A673 (cell line): ENCODE measurements around the gene SCARF1. TPM values are rescaled to one million over a fixed set of nuclear protein-coding genes. Genes with fewer than 3 reads are reported as not detected.

Source experiments
- BruUV-seq: library from RNA; stranded (reverse); fragments of 400-500 nt; replicated peaks from 2 replicates; lab custom pipeline; 2021; lab: Mats Ljungman, UMichigan
- CTCF ChIA-PET: fragments of 300-600 bp; sonication (Branson Sonifier 250); formaldehyde crosslinking; loops from one replicate; lab custom pipeline; 2022; ENCODE audit warnings: antibody characterized with exemption; lab: Charles Lee
- POLR2A ChIA-PET: fragments of 300-600 bp; sonication (Branson Sonifier 250); formaldehyde crosslinking; loops from one replicate; lab custom pipeline; 2022; ENCODE audit warnings: antibody characterized with exemption; ENCODE audit not compliant: low non-redundant PET; lab: Charles Lee
- DNase-seq: peaks from one replicate; pipeline ENCODE4 v3.0.0-alpha.2; 2015; ENCODE audit warnings: low spot score
- H3K27ac ChIP-seq: fragments of 200-600 bp; sonication (generic); 2 replicates; pipeline ENCODE4 v1.5.1; 2016; ENCODE audit warnings: mixed run types, low read depth, mild to moderate bottlenecking, mixed read lengths, antibody characterized with exemption, low read length; ENCODE audit not compliant: poor library complexity, severe bottlenecking
- H3K27me3 ChIP-seq: fragments of 200-600 bp; sonication (generic); replicated peaks from 2 replicates; pipeline ENCODE4 v1.6.1; 2017; ENCODE audit warnings: mixed run types, low read depth, mild to moderate bottlenecking, mixed read lengths, antibody characterized with exemption, low read length; ENCODE audit not compliant: insufficient read depth, poor library complexity
- H3K36me3 ChIP-seq: fragments of 200-600 bp; sonication (generic); 2 replicates; pipeline ENCODE4 v1.6.1; 2016; ENCODE audit warnings: mixed run types, mild to moderate bottlenecking, mixed read lengths, antibody characterized with exemption, low read length; ENCODE audit not compliant: insufficient read depth, poor library complexity, severe bottlenecking
- H3K4me1 ChIP-seq: fragments of 200-600 bp; sonication (generic); 2 replicates; pipeline ENCODE4 v1.6.1; 2017; ENCODE audit warnings: mixed run types, mild to moderate bottlenecking, mixed read lengths, antibody characterized with exemption, low read length; ENCODE audit not compliant: insufficient read depth, poor library complexity, severe bottlenecking
- H3K4me3 ChIP-seq: fragments of 200-600 bp; sonication (generic); 2 replicates; pipeline ENCODE4 v1.5.1; 2016; ENCODE audit warnings: low read depth, mixed run types, mild to moderate bottlenecking, mixed read lengths, low read length; ENCODE audit not compliant: poor library complexity, severe bottlenecking
- H3K9me3 ChIP-seq: fragments of 200-600 bp; sonication (generic); 2 replicates; pipeline ENCODE4 v1.6.1; 2016; ENCODE audit warnings: mixed run types, low read depth, mild to moderate bottlenecking, mixed read lengths, antibody characterized with exemption, low read length; ENCODE audit not compliant: poor library complexity, severe bottlenecking
- EZH2 ChIP-seq: fragments of 200-600 bp; sonication (generic); IDR thresholded peaks from 2 replicates; pipeline ENCODE4 v1.6.1; 2017; ENCODE audit warnings: borderline replicate concordance, low read depth, mild to moderate bottlenecking, mixed read lengths, antibody characterized with exemption, low read length; ENCODE audit not compliant: poor library complexity, severe bottlenecking
- intact Hi-C: fragments of 100-400 bp; cut with micrococcal nuclease; formaldehyde crosslinking; loops from one replicate; pipeline ENCODE4 v1.10.0; 2022; ENCODE audit not compliant: unreplicated experiment
- total RNA-seq: library from RNA; stranded (reverse); gene quantifications from 2 replicates; pipeline ENCODE4 v1.2.3, GENCODE V29; 2021
- TF ChIP-seq, protein P1 (sequence below): fragments of 300-800, 200-600 bp; sonication (generic); conservative IDR thresholded peaks from 2 replicates; pipeline ENCODE4 v1.5.1; 2017; ENCODE audit warnings: low read depth, mild to moderate bottlenecking, antibody characterized with exemption, low read length, moderate library complexity, mixed read lengths

The SCARF1 gene
- total RNA-seq, 1 experiment from 2014 or later, result not detected

DNA sequence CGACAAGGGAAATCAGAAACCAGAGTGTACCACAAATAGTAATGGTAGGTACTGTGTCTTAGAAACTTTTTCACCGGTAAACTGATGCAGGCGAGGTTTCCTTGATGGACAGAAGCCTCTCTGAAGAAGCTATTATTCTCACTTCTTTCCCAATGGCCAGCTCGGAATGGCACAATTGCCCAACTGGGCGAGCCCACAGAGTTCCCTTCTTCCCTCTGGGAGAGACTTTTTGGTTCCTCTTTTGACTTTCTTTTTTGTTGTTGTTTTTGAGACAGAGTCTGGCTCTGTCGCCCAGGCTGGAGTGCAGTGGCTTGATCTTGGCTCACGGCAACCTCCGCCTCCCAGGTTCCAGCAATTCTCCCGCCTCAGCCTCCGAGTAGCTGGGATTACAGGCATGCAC is 33.8 kb downstream of the SCARF1 start:
- no peak for DNase-seq
- no peaks in the 10 kb centered on the region for H3K27me3 ChIP-seq
- BruUV-seq, result no TSS peak
- no peak overlapping the region for H3K27ac ChIP-seq
- ChIA-PET CTCF (no interaction called here), POLR2A (interaction anchor here (0.6 kb wide), 1 partner anchor 360 kb away, joined by 3 read pairs; no protein-coding TSS in a partner anchor)
- H3K36me3 ChIP-seq, result no peaks in the 10 kb centered on the region
- TF ChIP-seq EZH2, result no peak
- TF ChIP-seq, protein P1, sequence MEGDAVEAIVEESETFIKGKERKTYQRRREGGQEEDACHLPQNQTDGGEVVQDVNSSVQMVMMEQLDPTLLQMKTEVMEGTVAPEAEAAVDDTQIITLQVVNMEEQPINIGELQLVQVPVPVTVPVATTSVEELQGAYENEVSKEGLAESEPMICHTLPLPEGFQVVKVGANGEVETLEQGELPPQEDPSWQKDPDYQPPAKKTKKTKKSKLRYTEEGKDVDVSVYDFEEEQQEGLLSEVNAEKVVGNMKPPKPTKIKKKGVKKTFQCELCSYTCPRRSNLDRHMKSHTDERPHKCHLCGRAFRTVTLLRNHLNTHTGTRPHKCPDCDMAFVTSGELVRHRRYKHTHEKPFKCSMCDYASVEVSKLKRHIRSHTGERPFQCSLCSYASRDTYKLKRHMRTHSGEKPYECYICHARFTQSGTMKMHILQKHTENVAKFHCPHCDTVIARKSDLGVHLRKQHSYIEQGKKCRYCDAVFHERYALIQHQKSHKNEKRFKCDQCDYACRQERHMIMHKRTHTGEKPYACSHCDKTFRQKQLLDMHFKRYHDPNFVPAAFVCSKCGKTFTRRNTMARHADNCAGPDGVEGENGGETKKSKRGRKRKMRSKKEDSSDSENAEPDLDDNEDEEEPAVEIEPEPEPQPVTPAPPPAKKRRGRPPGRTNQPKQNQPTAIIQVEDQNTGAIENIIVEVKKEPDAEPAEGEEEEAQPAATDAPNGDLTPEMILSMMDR, result no peak
- H3K4me3 ChIP-seq, result no peak overlapping the region
- intact Hi-C loops, result no loop called here
- no peaks in the 10 kb centered on the region for H3K4me1 ChIP-seq
- no peaks in the 10 kb centered on the region for H3K9me3 ChIP-seq

DNA sequence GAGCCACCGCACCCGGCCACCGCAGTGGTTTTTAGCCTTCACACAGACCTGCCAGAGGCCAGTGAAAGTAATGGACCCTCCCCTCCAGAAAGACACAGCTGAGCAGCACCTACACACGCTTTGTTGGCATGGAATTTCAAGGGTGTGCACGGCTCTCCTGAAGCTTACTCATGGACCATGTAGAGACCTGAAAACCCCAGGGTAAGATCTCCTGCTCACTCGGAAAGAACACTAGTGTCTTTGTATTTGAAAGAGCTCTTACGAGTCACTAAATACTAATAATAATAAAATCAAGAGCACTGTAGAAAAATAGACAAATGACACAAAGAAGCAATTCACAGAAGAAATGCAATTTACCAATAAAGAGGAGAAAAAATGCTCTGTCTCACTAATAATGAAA is 36.9 kb downstream of the SCARF1 start:
- H3K27me3 ChIP-seq, result no peaks in the 10 kb centered on the region
- no peaks in the 10 kb centered on the region for H3K9me3 ChIP-seq
- intact Hi-C loops, result no loop called here
- DNase-seq, result no peak
- no peak overlapping the region for H3K27ac ChIP-seq
- no peaks in the 10 kb centered on the region for H3K4me1 ChIP-seq
- ChIA-PET POLR2A (no interaction called here), CTCF (no interaction called here)
- H3K4me3 ChIP-seq, result no peak overlapping the region
- TF ChIP-seq, protein P1, result no peak
- no peak for TF ChIP-seq EZH2
- H3K36me3 ChIP-seq, result no peaks in the 10 kb centered on the region
- BruUV-seq, result no TSS peak

GRCh38 chr17:1607971-1608320 is 37.6 kb downstream of the SCARF1 start:
- Histone ChIP-seq H3K4me1 (no peaks in the 10 kb centered on the region), H3K36me3 (no peaks in the 10 kb centered on the region), H3K27me3 (no peaks in the 10 kb centered on the region), H3K9me3 (no peaks in the 10 kb centered on the region), H3K27ac (no peak overlapping the region), H3K4me3 (no peak overlapping the region)
- intact Hi-C loops, result no loop called here
- TF ChIP-seq, protein P1, result no peak
- TF ChIP-seq EZH2, result no peak
- CTCF ChIA-PET, result interaction anchor here (0.7 kb wide), 1 partner anchor 341 kb away, joined by 3 read pairs; no protein-coding TSS in a partner anchor
- no TSS peak for BruUV-seq
- POLR2A ChIA-PET, result no interaction called here
- no peak for DNase-seq
